ENCODE data around the gene SKA3.
"Not testable (repeated sequence)": the region's sequence is repeated elsewhere in the genome, so short reads cannot be mapped to it uniquely, and the experiment has no call there.

Gene SKA3

DNA sequence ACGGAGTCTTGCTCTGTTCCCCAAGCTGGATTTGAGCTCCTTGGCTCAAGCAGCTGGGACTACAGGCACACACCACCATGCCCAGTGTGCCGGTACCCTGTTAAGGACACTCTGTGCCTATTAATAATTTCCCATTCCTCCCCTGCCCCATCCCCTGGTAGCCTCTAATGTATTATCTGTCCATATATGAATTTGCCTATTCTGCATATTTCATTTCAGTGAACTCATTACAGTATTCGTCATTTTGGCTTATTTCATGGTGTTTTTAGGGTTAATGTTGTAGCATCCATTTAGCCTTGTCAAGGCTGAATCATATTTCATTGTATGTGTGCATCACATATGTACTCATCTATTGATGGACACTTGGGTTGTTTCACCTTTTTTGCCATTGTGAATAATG, 33.6 kb downstream of the SKA3 start:
- Mint-ChIP-seq H3K27ac (peak overlapping the region; percentile 90), H3K9me3 (no peaks in the 10 kb centered on the region), H3K4me1 (ENCODE audit: low read depth) (peaks cover 46% of the 10 kb centered on the region), H3K4me3 (peak overlapping the region; percentile 100), H3K27me3 (peaks cover 3% of the 10 kb centered on the region), H3K36me3 (ENCODE audit: low read depth) (peaks cover 76% of the 10 kb centered on the region)
- DNase-seq: no peak

GRCh38 chr13:21139374-21139773, 37.0 kb downstream of the SKA3 start:
- H3K4me1 Mint-ChIP-seq (ENCODE audit: low read depth): peaks cover 35% of the 10 kb centered on the region

DNA sequence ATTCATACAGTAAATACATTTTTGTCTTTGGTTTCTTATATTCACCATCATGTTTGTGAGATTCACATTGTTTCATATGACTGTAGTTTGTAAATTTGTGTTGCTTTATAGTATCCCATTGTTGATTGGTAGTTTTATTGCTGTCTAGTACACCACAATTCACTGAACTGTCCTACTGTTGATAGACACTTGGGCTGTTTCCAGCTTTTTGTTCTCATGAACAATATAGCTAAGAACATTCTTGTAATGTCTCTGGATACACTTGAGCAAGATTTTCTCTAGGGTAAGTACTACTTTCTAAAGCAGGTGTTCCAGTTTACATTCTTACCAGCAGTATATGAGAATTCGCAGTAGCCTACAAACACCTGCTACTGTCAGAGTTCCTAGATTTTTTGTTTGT, 37.8 kb downstream of the SKA3 start:
- Mint-ChIP-seq H3K4me1 (ENCODE audit: low read depth) (peaks cover 31% of the 10 kb centered on the region), H3K36me3 (ENCODE audit: low read depth) (peaks cover 36% of the 10 kb centered on the region), H3K27ac (peak overlapping the region; percentile 22), H3K27me3 (peaks cover 15% of the 10 kb centered on the region), H3K4me3 (peak overlapping the region; percentile 63), H3K9me3 (no peaks in the 10 kb centered on the region)
- DNase-seq: no peak

More at GRCh38 chr13:21139374-21139773, 37.0 kb downstream of the SKA3 start:
- H3K27me3 Mint-ChIP-seq: peaks cover 15% of the 10 kb centered on the region
- H3K27ac Mint-ChIP-seq: peak overlapping the region; percentile 99
- no peaks in the 10 kb centered on the region for H3K9me3 Mint-ChIP-seq
- DNase-seq: no peak
- H3K36me3 Mint-ChIP-seq (ENCODE audit: low read depth): peaks cover 42% of the 10 kb centered on the region
- peak overlapping the region; percentile 100 for H3K4me3 Mint-ChIP-seq

DNA sequence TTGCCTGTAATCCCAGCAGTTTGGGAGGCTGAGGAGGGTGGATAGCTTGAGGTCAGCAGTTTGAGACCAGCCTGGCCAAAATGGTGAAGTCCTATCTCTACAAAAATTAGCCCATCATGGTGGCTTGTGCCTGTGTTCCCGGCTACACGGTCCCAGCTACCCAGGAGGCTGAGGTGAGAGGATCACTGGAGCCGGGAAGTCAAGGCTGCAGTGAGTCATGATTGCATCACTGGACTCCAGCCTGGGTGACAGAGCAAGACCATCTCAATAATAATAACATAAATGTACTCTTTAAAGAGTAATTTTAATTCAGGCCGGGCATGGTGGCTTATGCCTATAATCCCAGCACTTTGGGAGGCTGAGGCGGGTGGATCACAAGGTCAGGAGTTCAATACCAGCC, 38.7 kb downstream of the SKA3 start:
- no peak overlapping the region for H3K4me3 Mint-ChIP-seq
- DNase-seq: no peak
- H3K27ac Mint-ChIP-seq: no peak overlapping the region
- H3K9me3 Mint-ChIP-seq: no peaks in the 10 kb centered on the region
- peaks cover 17% of the 10 kb centered on the region for H3K27me3 Mint-ChIP-seq
- H3K4me1 Mint-ChIP-seq (ENCODE audit: low read depth): peaks cover 22% of the 10 kb centered on the region
- peaks cover 27% of the 10 kb centered on the region for H3K36me3 Mint-ChIP-seq (ENCODE audit: low read depth)

DNA sequence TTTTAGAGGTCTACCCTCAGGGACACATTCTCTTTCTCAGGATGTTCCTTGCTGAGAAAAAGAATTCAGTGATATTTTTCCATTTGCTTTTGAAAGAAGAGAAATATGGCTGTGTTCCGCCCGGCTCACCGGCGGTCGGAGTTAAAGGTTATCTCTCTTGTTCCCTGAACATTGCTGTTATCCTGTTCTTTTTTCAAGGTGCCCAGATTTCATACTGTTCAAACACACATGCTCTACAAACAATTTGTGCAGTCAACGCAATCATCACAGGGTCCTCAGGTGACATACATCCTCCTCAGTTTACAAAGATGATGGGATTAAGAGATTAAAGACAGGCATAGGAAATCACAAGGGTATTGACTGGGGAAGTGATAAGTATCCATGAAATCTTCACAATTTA, 40.5 kb downstream of the SKA3 start:
- not testable (repeated sequence) for H3K4me3 Mint-ChIP-seq; H3K4me1 Mint-ChIP-seq (ENCODE audit: low read depth); DNase-seq; H3K27ac Mint-ChIP-seq; H3K9me3 Mint-ChIP-seq
- peaks cover 13% of the 10 kb centered on the region for H3K36me3 Mint-ChIP-seq (ENCODE audit: low read depth)
- H3K27me3 Mint-ChIP-seq: peaks cover 18% of the 10 kb centered on the region

DNA sequence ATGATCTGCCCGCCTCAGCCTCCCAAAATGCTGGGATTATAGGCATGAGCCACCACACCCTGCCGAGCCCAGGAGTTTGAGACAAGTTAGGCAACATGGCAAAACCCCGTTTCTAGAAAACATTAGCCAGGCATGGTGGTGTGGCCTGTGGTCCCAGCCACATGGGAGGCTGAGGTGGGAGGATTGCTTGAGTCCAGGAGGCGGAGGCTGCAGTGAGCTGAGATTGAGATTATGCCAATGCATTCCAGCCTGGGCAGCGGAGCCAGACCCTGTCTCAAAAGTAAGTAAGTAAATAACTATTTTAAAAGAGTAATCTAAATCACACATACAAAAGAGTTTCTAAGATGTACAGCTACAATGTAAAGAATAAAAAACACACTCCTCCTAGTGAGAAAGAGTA, 41.9 kb downstream of the SKA3 start:
- Mint-ChIP-seq H3K4me3 (no peak overlapping the region), H3K27me3 (peaks cover 23% of the 10 kb centered on the region), H3K4me1 (ENCODE audit: low read depth) (peaks cover 1% of the 10 kb centered on the region), H3K36me3 (ENCODE audit: low read depth) (no peaks in the 10 kb centered on the region), H3K27ac (no peak overlapping the region), H3K9me3 (no peaks in the 10 kb centered on the region)
- no peak for DNase-seq

DNA sequence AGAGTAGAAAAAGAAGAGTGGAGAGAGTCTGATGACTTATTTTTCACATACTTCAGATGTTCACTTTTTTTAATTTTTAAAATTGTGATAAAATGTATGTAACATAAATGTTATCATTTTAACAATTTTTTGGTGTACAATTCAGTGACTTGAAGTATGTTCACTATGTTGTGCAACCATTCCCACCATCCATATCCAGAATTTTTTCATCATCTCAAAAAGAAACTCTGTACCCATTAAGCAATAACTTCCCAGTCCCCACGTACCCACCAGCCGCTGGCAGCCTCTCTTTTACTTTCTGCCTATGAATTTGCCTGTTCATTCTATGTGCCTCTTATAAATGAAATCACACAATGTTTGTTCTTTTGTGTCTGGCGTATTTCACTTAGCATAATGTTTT, 43.3 kb downstream of the SKA3 start:
- H3K27ac Mint-ChIP-seq: no peak overlapping the region
- no peak overlapping the region for H3K4me3 Mint-ChIP-seq
- H3K9me3 Mint-ChIP-seq: no peaks in the 10 kb centered on the region
- H3K36me3 Mint-ChIP-seq (ENCODE audit: low read depth): no peaks in the 10 kb centered on the region
- H3K27me3 Mint-ChIP-seq: peaks cover 19% of the 10 kb centered on the region
- H3K4me1 Mint-ChIP-seq (ENCODE audit: low read depth): no peaks in the 10 kb centered on the region
- no peak for DNase-seq

GRCh38 chr13:21130116-21130515, 46.2 kb downstream of the SKA3 start:
- no peak overlapping the region for H3K4me3 Mint-ChIP-seq
- no peaks in the 10 kb centered on the region for H3K9me3 Mint-ChIP-seq
- no peaks in the 10 kb centered on the region for H3K36me3 Mint-ChIP-seq (ENCODE audit: low read depth)
- no peak for DNase-seq
- no peak overlapping the region for H3K27ac Mint-ChIP-seq
- no peaks in the 10 kb centered on the region for H3K4me1 Mint-ChIP-seq (ENCODE audit: low read depth)
- peaks cover 10% of the 10 kb centered on the region for H3K27me3 Mint-ChIP-seq

GRCh38 chr13:21124852-21125251, 51.5 kb downstream of the SKA3 start:
- Mint-ChIP-seq H3K9me3 (no peaks in the 10 kb centered on the region), H3K4me1 (ENCODE audit: low read depth) (no peaks in the 10 kb centered on the region), H3K27ac (no peak overlapping the region), H3K4me3 (no peak overlapping the region), H3K27me3 (peaks cover 3% of the 10 kb centered on the region), H3K36me3 (ENCODE audit: low read depth) (no peaks in the 10 kb centered on the region)
- no peak for DNase-seq

DNA sequence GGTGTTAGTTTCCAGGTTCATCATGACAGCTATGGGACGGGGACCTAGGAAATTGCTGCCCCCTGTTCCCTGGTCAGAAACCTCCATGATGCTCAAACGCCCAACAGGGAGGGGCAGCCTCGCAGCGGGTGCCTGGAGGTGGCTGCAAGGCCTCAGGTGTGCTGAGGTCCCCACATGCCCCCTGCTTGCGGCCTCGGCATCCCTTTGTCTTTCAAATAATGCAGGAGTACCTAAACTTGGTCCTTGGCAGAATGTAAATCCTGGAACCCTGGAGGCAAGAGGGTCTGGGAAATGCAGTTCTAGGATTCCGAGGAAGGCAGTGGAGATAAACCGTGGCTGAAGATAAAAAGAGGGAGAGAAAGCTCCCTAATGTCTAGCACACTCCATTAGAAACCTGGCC, 52.4 kb downstream of the SKA3 start:
- no peaks in the 10 kb centered on the region for H3K4me1 Mint-ChIP-seq (ENCODE audit: low read depth)
- no peak for DNase-seq
- H3K4me3 Mint-ChIP-seq: no peak overlapping the region
- no peaks in the 10 kb centered on the region for H3K9me3 Mint-ChIP-seq
- no peak overlapping the region for H3K27ac Mint-ChIP-seq
- no peaks in the 10 kb centered on the region for H3K27me3 Mint-ChIP-seq
- no peaks in the 10 kb centered on the region for H3K36me3 Mint-ChIP-seq (ENCODE audit: low read depth)

- Mint-ChIP-seq H3K36me3 (ENCODE audit: low read depth) (no peaks in the 10 kb centered on the region), H3K27me3 (no peaks in the 10 kb centered on the region), H3K4me3 (no peak overlapping the region), H3K4me1 (ENCODE audit: low read depth) (no peaks in the 10 kb centered on the region), H3K27ac (no peak overlapping the region), H3K9me3 (no peaks in the 10 kb centered on the region)
- DNase-seq: no peak
Observed at GRCh38 chr13:21121616-21122015, 54.7 kb downstream of the SKA3 start.

GRCh38 chr13:21120191-21120590, 56.2 kb downstream of the SKA3 start:
- Mint-ChIP-seq H3K4me3 (no peak overlapping the region), H3K36me3 (ENCODE audit: low read depth) (no peaks in the 10 kb centered on the region)

GRCh38 chr13:21119526-21119925, 56.8 kb downstream of the SKA3 start:
- Mint-ChIP-seq H3K36me3 (ENCODE audit: low read depth) (no peaks in the 10 kb centered on the region), H3K4me1 (ENCODE audit: low read depth) (no peaks in the 10 kb centered on the region), H3K27me3 (no peaks in the 10 kb centered on the region), H3K9me3 (no peaks in the 10 kb centered on the region), H3K4me3 (no peak overlapping the region), H3K27ac (no peak overlapping the region)
- DNase-seq: no peak

More at GRCh38 chr13:21120191-21120590, 56.2 kb downstream of the SKA3 start:
- DNase-seq: no peak
- H3K27ac Mint-ChIP-seq: no peak overlapping the region
- H3K27me3 Mint-ChIP-seq: no peaks in the 10 kb centered on the region
- no peaks in the 10 kb centered on the region for H3K4me1 Mint-ChIP-seq (ENCODE audit: low read depth)
- H3K9me3 Mint-ChIP-seq: no peaks in the 10 kb centered on the region

GRCh38 chr13:21118180-21118579, 58.2 kb downstream of the SKA3 start:
- Mint-ChIP-seq H3K4me3 (no peak overlapping the region), H3K9me3 (no peaks in the 10 kb centered on the region), H3K27me3 (no peaks in the 10 kb centered on the region), H3K36me3 (ENCODE audit: low read depth) (no peaks in the 10 kb centered on the region), H3K27ac (no peak overlapping the region), H3K4me1 (ENCODE audit: low read depth) (no peaks in the 10 kb centered on the region)
- no peak for DNase-seq

DNA sequence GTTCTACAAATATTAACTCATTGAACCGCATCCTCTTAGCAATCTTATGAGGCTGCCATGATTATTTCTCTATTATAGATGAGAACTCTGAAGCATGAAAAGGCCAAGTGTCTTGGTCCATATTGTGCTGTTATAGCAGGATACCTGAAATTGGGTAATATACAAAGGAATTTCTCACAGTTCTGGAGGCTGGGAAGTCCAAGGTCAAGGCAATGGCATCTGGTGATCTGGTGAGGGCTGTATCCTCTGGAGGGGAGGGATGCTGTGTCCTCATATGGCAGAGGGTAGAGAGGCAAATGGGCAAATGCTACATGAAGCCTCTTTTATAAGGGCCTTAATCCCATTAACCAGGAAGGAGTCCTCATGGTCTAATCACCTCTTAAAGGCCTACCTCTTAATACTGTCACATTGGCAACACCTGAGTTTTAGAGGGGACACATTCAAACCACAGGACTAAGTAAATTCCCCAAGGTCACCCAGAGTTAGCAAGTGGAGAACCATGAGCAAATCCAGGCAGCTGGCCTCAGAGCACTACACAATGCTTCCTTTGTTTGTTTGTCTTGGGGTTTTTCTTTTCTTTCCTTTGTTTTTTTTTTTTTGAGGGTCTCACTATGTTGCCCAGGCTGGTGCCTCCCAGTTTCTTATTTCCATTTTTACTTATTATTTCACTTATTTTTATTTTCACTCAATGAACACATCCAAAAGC, 59.1 kb downstream of the SKA3 start:
- Mint-ChIP-seq H3K36me3 (ENCODE audit: low read depth) (no peaks in the 10 kb centered on the region), H3K4me3 (no peak overlapping the region), H3K27me3 (no peaks in the 10 kb centered on the region), H3K4me1 (ENCODE audit: low read depth) (no peaks in the 10 kb centered on the region), H3K27ac (no peak overlapping the region), H3K9me3 (no peaks in the 10 kb centered on the region)
- no peak for DNase-seq

- DNase-seq: no peak
- H3K27me3 Mint-ChIP-seq: no peaks in the 10 kb centered on the region
- no peaks in the 10 kb centered on the region for H3K9me3 Mint-ChIP-seq
- no peaks in the 10 kb centered on the region for H3K4me1 Mint-ChIP-seq (ENCODE audit: low read depth)
- H3K4me3 Mint-ChIP-seq: no peak overlapping the region
- no peak overlapping the region for H3K27ac Mint-ChIP-seq
- no peaks in the 10 kb centered on the region for H3K36me3 Mint-ChIP-seq (ENCODE audit: low read depth)
Observed at GRCh38 chr13:21116141-21116540, 60.2 kb downstream of the SKA3 start.
